ENCODE results near the gene OR5M8.

Gene OR5M8

DNA sequence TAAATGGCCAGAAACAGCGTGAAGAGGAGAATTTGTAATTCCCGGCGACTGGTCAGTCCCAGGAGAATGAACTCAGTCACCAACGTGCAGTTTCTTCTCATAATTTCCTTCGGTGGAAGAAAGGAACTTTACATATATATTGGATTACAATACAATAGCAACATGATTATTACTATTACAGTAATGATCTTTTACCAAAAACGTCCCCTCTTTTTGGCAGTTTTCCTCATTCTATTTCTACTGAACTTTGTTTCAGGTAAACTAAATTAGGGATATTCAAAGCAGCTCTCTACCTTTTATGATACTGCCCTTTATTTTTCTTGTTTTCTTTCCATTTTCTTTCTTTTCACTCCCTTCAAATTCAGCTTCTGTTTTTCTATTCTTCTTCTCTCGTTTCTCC lies at the start of gene OR5M8:
Gene OR5M8 (minus strand): TSS at position 101 of the 400 bp plus-strand sequence. CDS start 0 bp downstream, at position 101.
- no peaks in the 10 kb centered on the region for H3K4me1 ChIP-seq (ENCODE audit: control insufficient read depth, insufficient read depth, low read length)
- H3K36me3 ChIP-seq (ENCODE audit: control insufficient read depth, insufficient read depth, low read length): no peaks in the 10 kb centered on the region

DNA sequence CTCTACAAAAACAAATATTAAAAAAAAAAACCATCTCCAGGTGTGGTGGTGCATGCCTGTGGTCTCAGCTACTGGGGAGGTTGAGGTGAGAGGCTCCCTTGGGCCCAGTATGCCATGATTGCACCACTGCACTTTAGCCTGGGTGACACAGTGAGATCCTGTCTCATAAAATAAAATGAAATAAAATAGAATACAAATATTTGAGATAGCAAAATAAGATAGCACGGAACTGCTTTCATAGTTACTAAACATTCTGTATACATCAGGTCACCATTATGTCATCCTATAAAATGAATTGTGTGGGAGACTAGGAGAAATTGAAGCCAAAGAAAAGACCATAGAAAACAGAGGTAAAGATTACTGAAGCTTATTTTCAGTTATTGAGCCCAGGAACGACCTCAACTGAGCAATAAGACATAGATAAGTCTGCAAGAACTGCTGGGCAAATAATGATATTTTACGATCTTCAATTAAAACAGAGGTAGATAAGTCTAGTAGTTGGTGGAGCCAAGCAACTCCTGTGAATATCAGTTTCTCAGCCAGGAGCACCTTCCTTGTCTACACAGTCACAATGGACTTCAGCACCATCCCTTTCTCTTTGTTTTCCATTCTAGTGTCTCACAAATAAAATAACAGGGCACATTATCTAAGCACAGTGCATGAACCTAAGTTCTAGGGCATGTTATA lies 42.0 kb upstream of the OR5M8 start:
- Histone ChIP-seq H3K4me1 (ENCODE audit: control insufficient read depth, insufficient read depth, low read length) (no peaks in the 10 kb centered on the region), H3K9me3 (ENCODE audit: control insufficient read depth, low read length) (no peaks in the 10 kb centered on the region), H3K9ac (ENCODE audit: low read length) (no peak overlapping the region), H3K27me3 (ENCODE audit: control insufficient read depth, insufficient read depth, low read length) (no peaks in the 10 kb centered on the region), H3K4me3 (ENCODE audit: low read length) (no peak overlapping the region), H3K36me3 (ENCODE audit: control insufficient read depth, insufficient read depth, low read length) (no peaks in the 10 kb centered on the region)

More for the DNA sequence above, at the start of gene OR5M8:
- H3K4me3 ChIP-seq (ENCODE audit: low read length): no peak within 1 kb of the TSS
- no peaks in the 10 kb centered on the region for H3K27me3 ChIP-seq (ENCODE audit: control insufficient read depth, insufficient read depth, low read length)
- H3K9ac ChIP-seq (ENCODE audit: low read length): no peak within 1 kb of the TSS
- no peaks in the 10 kb centered on the region for H3K9me3 ChIP-seq (ENCODE audit: control insufficient read depth, low read length)

DNA sequence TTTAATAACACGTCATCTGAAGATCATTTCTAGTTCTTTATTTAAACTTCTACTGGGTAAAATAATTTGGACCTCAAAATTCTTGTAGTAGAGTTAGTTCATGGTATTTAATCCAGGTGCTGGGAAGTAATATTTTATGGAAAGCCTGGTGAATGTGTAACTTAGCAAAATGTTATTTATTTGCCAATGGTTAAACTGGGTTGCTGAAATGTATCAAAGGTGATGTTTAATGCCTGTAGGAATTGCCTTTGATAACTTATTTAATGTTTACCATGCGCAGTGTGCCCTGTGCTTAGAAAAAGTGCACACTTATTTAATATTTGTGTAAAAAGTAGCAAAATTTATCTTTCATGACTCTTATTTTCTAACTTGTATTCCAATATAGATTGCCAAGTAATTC lies 40.7 kb upstream of the OR5M8 start:
- Histone ChIP-seq H3K9me3 (ENCODE audit: control insufficient read depth, low read length) (no peaks in the 10 kb centered on the region), H3K4me3 (ENCODE audit: low read length) (no peak overlapping the region), H3K36me3 (ENCODE audit: control insufficient read depth, insufficient read depth, low read length) (no peaks in the 10 kb centered on the region), H3K9ac (ENCODE audit: low read length) (no peak overlapping the region), H3K4me1 (ENCODE audit: control insufficient read depth, insufficient read depth, low read length) (no peaks in the 10 kb centered on the region), H3K27me3 (ENCODE audit: control insufficient read depth, insufficient read depth, low read length) (no peaks in the 10 kb centered on the region)

GRCh38 chr11:56522008-56522407 lies 30.8 kb upstream of the OR5M8 start:
- Histone ChIP-seq H3K9me3 (ENCODE audit: control insufficient read depth, low read length) (no peaks in the 10 kb centered on the region), H3K4me1 (ENCODE audit: control insufficient read depth, insufficient read depth, low read length) (no peaks in the 10 kb centered on the region), H3K4me3 (ENCODE audit: low read length) (no peak overlapping the region), H3K9ac (ENCODE audit: low read length) (no peak overlapping the region), H3K36me3 (ENCODE audit: control insufficient read depth, insufficient read depth, low read length) (no peaks in the 10 kb centered on the region), H3K27me3 (ENCODE audit: control insufficient read depth, insufficient read depth, low read length) (no peaks in the 10 kb centered on the region)

DNA sequence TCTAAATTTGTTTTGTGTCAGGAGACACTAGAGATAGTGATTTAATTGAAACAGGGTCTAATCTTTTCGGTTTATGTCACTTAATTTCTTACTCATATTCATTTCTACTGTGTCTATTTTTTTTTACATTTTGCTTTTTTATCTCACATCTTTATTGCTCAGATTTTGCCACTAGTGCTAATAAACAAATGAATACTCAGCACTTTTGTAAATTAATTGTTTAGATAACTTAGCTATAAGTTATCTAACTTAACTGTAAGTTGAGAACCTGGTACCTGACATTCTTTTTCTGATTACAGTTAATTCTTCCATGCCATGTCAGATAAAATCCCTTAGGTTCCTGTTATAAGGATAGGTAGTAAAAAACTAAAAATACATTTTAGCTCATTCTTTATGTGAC lies 22.1 kb upstream of the OR5M8 start:
- H3K9me3 ChIP-seq (ENCODE audit: control insufficient read depth, low read length): no peaks in the 10 kb centered on the region
- no peaks in the 10 kb centered on the region for H3K4me1 ChIP-seq (ENCODE audit: control insufficient read depth, insufficient read depth, low read length)
- no peaks in the 10 kb centered on the region for H3K27me3 ChIP-seq (ENCODE audit: control insufficient read depth, insufficient read depth, low read length)
- no peaks in the 10 kb centered on the region for H3K36me3 ChIP-seq (ENCODE audit: control insufficient read depth, insufficient read depth, low read length)
- no peak overlapping the region for H3K9ac ChIP-seq (ENCODE audit: low read length)
- no peak overlapping the region for H3K4me3 ChIP-seq (ENCODE audit: low read length)

DNA sequence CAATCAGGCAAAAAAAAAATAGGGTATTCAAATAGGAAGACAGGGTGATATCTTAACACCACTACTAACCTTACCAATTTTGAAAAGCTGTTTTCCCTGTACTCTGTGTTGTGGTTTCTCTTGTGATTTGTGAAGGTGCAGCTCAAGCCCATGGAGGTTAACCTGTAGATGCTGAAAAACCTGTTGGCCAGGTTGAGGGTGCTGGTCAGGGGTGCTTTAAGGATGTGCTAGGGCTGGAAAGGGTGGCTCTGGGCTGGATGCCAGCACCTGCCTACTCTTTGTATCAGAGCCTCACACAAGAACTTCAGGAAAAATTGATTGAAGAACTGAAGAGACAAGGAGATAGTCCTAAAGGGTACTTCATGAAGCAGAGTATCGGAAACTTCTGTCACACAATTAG lies 18.3 kb upstream of the OR5M8 start:
- Histone ChIP-seq H3K9me3 (ENCODE audit: control insufficient read depth, low read length) (no peaks in the 10 kb centered on the region), H3K9ac (ENCODE audit: low read length) (no peak overlapping the region), H3K36me3 (ENCODE audit: control insufficient read depth, insufficient read depth, low read length) (no peaks in the 10 kb centered on the region), H3K4me1 (ENCODE audit: control insufficient read depth, insufficient read depth, low read length) (no peaks in the 10 kb centered on the region), H3K27me3 (ENCODE audit: control insufficient read depth, insufficient read depth, low read length) (no peaks in the 10 kb centered on the region), H3K4me3 (ENCODE audit: low read length) (no peak overlapping the region)

GRCh38 chr11:56497010-56497409 lies 5.8 kb upstream of the OR5M8 start:
- H3K36me3 ChIP-seq (ENCODE audit: control insufficient read depth, insufficient read depth, low read length): no peaks in the 10 kb centered on the region
- no peaks in the 10 kb centered on the region for H3K4me1 ChIP-seq (ENCODE audit: control insufficient read depth, insufficient read depth, low read length)
- no peak overlapping the region for H3K4me3 ChIP-seq (ENCODE audit: low read length)
- no peaks in the 10 kb centered on the region for H3K27me3 ChIP-seq (ENCODE audit: control insufficient read depth, insufficient read depth, low read length)
- no peak overlapping the region for H3K9ac ChIP-seq (ENCODE audit: low read length)
- no peaks in the 10 kb centered on the region for H3K9me3 ChIP-seq (ENCODE audit: control insufficient read depth, low read length)

DNA sequence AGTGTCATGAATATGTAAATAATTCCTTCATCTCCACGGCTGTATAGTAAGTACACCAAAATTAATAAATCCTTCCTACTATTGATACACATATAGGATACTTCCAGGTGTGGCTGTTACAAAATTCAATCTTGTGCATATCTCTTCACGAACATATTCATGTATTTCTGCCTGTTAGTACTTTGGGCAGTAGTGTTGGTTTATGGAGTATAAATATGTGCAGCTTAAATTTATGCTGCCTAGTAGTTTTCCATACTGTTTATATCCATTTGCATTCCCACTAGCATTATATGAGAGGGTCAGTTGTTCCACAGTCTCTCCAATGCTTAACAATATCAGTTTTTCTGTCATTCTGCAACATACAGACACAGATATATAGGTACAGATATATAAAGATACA lies 3.9 kb upstream of the OR5M8 start:
- Histone ChIP-seq H3K4me3 (ENCODE audit: low read length) (no peak overlapping the region), H3K36me3 (ENCODE audit: control insufficient read depth, insufficient read depth, low read length) (no peaks in the 10 kb centered on the region), H3K9ac (ENCODE audit: low read length) (no peak overlapping the region), H3K27me3 (ENCODE audit: control insufficient read depth, insufficient read depth, low read length) (no peaks in the 10 kb centered on the region), H3K4me1 (ENCODE audit: control insufficient read depth, insufficient read depth, low read length) (no peaks in the 10 kb centered on the region), H3K9me3 (ENCODE audit: control insufficient read depth, low read length) (no peaks in the 10 kb centered on the region)

GRCh38 chr11:56486801-56487200 lies 4.4 kb downstream of the OR5M8 start:
- no peak overlapping the region for H3K4me3 ChIP-seq (ENCODE audit: low read length)
- H3K9me3 ChIP-seq (ENCODE audit: control insufficient read depth, low read length): no peaks in the 10 kb centered on the region
- H3K4me1 ChIP-seq (ENCODE audit: control insufficient read depth, insufficient read depth, low read length): no peaks in the 10 kb centered on the region
- no peaks in the 10 kb centered on the region for H3K27me3 ChIP-seq (ENCODE audit: control insufficient read depth, insufficient read depth, low read length)
- no peak overlapping the region for H3K9ac ChIP-seq (ENCODE audit: low read length)
- no peaks in the 10 kb centered on the region for H3K36me3 ChIP-seq (ENCODE audit: control insufficient read depth, insufficient read depth, low read length)

DNA sequence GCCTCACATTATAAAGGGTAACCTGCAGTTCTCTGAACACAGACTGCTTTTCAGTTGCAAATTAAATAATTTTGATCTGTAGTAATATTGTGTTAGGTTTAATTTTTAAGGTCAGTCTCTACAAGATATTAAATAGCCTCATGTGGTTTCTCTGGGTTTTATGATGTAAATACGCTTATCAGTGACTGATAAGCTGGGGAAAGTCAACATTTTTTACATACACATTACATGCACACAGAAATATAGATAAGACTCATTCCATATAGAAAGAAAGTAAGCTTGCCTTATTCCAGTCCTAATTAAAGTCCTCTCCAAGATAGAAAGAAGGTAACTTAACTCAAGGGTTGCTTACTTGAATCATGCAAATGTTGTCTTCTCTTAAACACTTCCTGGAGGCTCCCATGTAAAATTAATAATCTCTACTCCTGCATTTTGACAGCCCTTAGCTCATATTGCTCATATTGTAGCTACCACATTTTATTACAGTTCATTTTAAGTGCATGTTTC lies 16.4 kb downstream of the OR5M8 start:
- H3K27me3 ChIP-seq (ENCODE audit: control insufficient read depth, insufficient read depth, low read length): no peaks in the 10 kb centered on the region
- H3K4me1 ChIP-seq (ENCODE audit: control insufficient read depth, insufficient read depth, low read length): no peaks in the 10 kb centered on the region
- no peak overlapping the region for H3K4me3 ChIP-seq (ENCODE audit: low read length)
- H3K9me3 ChIP-seq (ENCODE audit: control insufficient read depth, low read length): no peaks in the 10 kb centered on the region
- H3K36me3 ChIP-seq (ENCODE audit: control insufficient read depth, insufficient read depth, low read length): no peaks in the 10 kb centered on the region
- no peak overlapping the region for H3K9ac ChIP-seq (ENCODE audit: low read length)

- Histone ChIP-seq H3K4me1 (ENCODE audit: control insufficient read depth, insufficient read depth, low read length) (no peaks in the 10 kb centered on the region), H3K27me3 (ENCODE audit: control insufficient read depth, insufficient read depth, low read length) (no peaks in the 10 kb centered on the region)
Measured at GRCh38 chr11:56473252-56473651, 17.9 kb downstream of the OR5M8 start, which contains the start of gene OR5M3. TSS of gene OR5M3 (minus strand) at chr11:56473352. CDS start at chr11:56470497, 2,855 bp downstream.

GRCh38 chr11:56457076-56457475 lies 34.1 kb downstream of the OR5M8 start:
- no peaks in the 10 kb centered on the region for H3K36me3 ChIP-seq (ENCODE audit: control insufficient read depth, insufficient read depth, low read length)

More at GRCh38 chr11:56473252-56473651, 17.9 kb downstream of the OR5M8 start, which contains the start of gene OR5M3:
- no peak within 1 kb of the TSS for H3K9ac ChIP-seq (ENCODE audit: low read length)
- no peak within 1 kb of the TSS for H3K4me3 ChIP-seq (ENCODE audit: low read length)
- H3K9me3 ChIP-seq (ENCODE audit: control insufficient read depth, low read length): no peaks in the 10 kb centered on the region
- H3K36me3 ChIP-seq (ENCODE audit: control insufficient read depth, insufficient read depth, low read length): no peaks in the 10 kb centered on the region

More at GRCh38 chr11:56457076-56457475, 34.1 kb downstream of the OR5M8 start:
- H3K27me3 ChIP-seq (ENCODE audit: control insufficient read depth, insufficient read depth, low read length): no peaks in the 10 kb centered on the region
- H3K4me3 ChIP-seq (ENCODE audit: low read length): no peak overlapping the region
- no peaks in the 10 kb centered on the region for H3K4me1 ChIP-seq (ENCODE audit: control insufficient read depth, insufficient read depth, low read length)
- no peak overlapping the region for H3K9ac ChIP-seq (ENCODE audit: low read length)
- no peaks in the 10 kb centered on the region for H3K9me3 ChIP-seq (ENCODE audit: control insufficient read depth, low read length)

Measured in mucosa of stomach (tissue), 1 donor.